Endothelial cell of umbilical vein (primary cell): ENCODE measurements around the gene FAM120A. TPM values are rescaled to one million over a fixed set of nuclear protein-coding genes. Genes with fewer than 3 reads are reported as not detected.

ENCODE experiments used
- BruUV-seq: library from RNA; stranded (reverse); fragments of 400-500 nt; replicated peaks from 2 replicates; lab custom pipeline; 2021; lab: Mats Ljungman, UMichigan
- CTCF ChIA-PET: fragments of 300-600, 350-600 bp; sonication (Branson Sonifier 250); formaldehyde crosslinking; loops from one replicate; lab custom pipeline; 2021; ENCODE audit warnings: antibody characterized with exemption, inconsistent platforms; lab: Charles Lee
- POLR2A ChIA-PET: fragments of 300-600, 350-600 bp; sonication (Branson Sonifier 250); formaldehyde crosslinking; loops from one replicate; lab custom pipeline; 2021; ENCODE audit warnings: antibody characterized with exemption, inconsistent platforms; lab: Charles Lee
- DNase-seq: peaks from one replicate; pipeline ENCODE4 v3.0.0-alpha.2; 2011; ENCODE audit warnings: low read depth, low spot score
- FAIRE-seq: peaks from 2 replicates; lab custom pipeline; 2011; peaks lifted over from hg19 to GRCh38; lab: Jason Lieb, UNC
- H2AFZ ChIP-seq: 2 replicates; pipeline ENCODE4 v1.6.0; 2012; ENCODE audit warnings: low read depth, low read length, control low read depth, inconsistent platforms
- H3K27ac ChIP-seq: 2 replicates; pipeline ENCODE4 v1.5.1; 2011; ENCODE audit warnings: low read depth, mild to moderate bottlenecking, control low read depth, low read length, moderate library complexity; ENCODE audit not compliant: insufficient read depth
- H3K27me3 ChIP-seq, 2 experiments: 2 replicates each; pipeline versions ENCODE4 v1.6.0 to v1.6.1; 2011; ENCODE audit warnings: low read length in 2 of 2, mixed read lengths in 1 of 2; ENCODE audit not compliant: control insufficient read depth in 2 of 2, insufficient read depth in 2 of 2
- H3K36me3 ChIP-seq, 2 experiments: 2 replicates in 1 of 2; 3 replicates in 1 of 2; pipeline ENCODE4 v1.5.1; 2011; ENCODE audit warnings: low read length in 2 of 2, mild to moderate bottlenecking in 1 of 2, moderate library complexity in 1 of 2; ENCODE audit not compliant: control insufficient read depth in 2 of 2, insufficient read depth in 2 of 2; ENCODE audit errors: extremely low read depth in 1 of 2
- H3K4me1 ChIP-seq: 3 replicates; pipeline ENCODE4 v1.5.1; 2011; ENCODE audit warnings: mild to moderate bottlenecking, low read length; ENCODE audit not compliant: control insufficient read depth, insufficient read depth; ENCODE audit errors: extremely low read depth
- H3K4me2 ChIP-seq: 2 replicates; pipeline ENCODE4 v1.6.1; 2011; ENCODE audit warnings: low read length, control low read depth, mixed read lengths; ENCODE audit not compliant: insufficient read depth
- H3K4me3 ChIP-seq, 3 experiments: fragments of 200-600 bp in 1 of 3; sonication (generic), shearing (Covaris generic) in 1 of 3; replicated peaks in 1 of 3; 2 replicates each; pipeline ENCODE4 v1.5.1; 2011 to 2016; ENCODE audit warnings: control low read depth in 3 of 3, low read length in 3 of 3, mild to moderate bottlenecking in 2 of 3, inconsistent platforms in 1 of 3, low read depth in 1 of 3, moderate library complexity in 1 of 3; ENCODE audit not compliant: insufficient read depth in 1 of 3
- H3K79me2 ChIP-seq: 2 replicates; pipeline ENCODE4 v1.6.0; 2012; ENCODE audit warnings: low read length, inconsistent platforms; ENCODE audit not compliant: control insufficient read depth, insufficient read depth
- H3K9ac ChIP-seq: replicated peaks from 2 replicates; pipeline ENCODE3; 2011; ENCODE audit warnings: low read length, control low read depth; ENCODE audit not compliant: insufficient read depth; ENCODE audit errors: extremely low read depth
- H3K9me1 ChIP-seq: replicated peaks from 3 replicates; pipeline ENCODE4 v1.6.0; 2011; ENCODE audit warnings: mild to moderate bottlenecking, low read length; ENCODE audit not compliant: control insufficient read depth, insufficient read depth; ENCODE audit errors: extremely low read depth
- H3K9me3 ChIP-seq: replicated peaks from 2 replicates; pipeline ENCODE4 v1.5.1; 2012; ENCODE audit warnings: low read length, inconsistent platforms; ENCODE audit not compliant: control insufficient read depth, insufficient read depth
- H4K20me1 ChIP-seq: replicated peaks from 2 replicates; pipeline ENCODE3; 2011; ENCODE audit warnings: mild to moderate bottlenecking, low read length; ENCODE audit not compliant: control insufficient read depth, insufficient read depth; ENCODE audit errors: extremely low read depth
- EZH2 ChIP-seq: IDR thresholded peaks from 2 replicates; pipeline ENCODE4 v1.6.1; 2012; ENCODE audit warnings: borderline replicate concordance, low read depth, mild to moderate bottlenecking, moderate library complexity, low read length, inconsistent platforms; ENCODE audit not compliant: severe bottlenecking
- FOS ChIP-seq: IDR thresholded peaks from 2 replicates; pipeline ENCODE4 v1.6.1; 2011; ENCODE audit warnings: mild to moderate bottlenecking, low read length, moderate library complexity, borderline replicate concordance; ENCODE audit not compliant: insufficient read depth
- GATA2 ChIP-seq: IDR thresholded peaks from 2 replicates; pipeline ENCODE4 v1.7.0; 2011; ENCODE audit warnings: low read depth, mild to moderate bottlenecking, moderate library complexity, mixed read lengths, low read length; ENCODE audit not compliant: insufficient read length, insufficient read depth
- JUN ChIP-seq: IDR thresholded peaks from 2 replicates; pipeline ENCODE4 v1.6.1; 2011; ENCODE audit warnings: borderline replicate concordance, low read depth; ENCODE audit not compliant: insufficient read length, insufficient read depth
- MYC ChIP-seq: IDR thresholded peaks from one replicate; pipeline ENCODE4 v1.6.1; 2011; ENCODE audit warnings: mild to moderate bottlenecking, low read depth, low read length
- POLR2A ChIP-seq: IDR thresholded peaks from 2 replicates; pipeline ENCODE4 v1.6.1; 2012; ENCODE audit warnings: low read depth, mild to moderate bottlenecking, control low read depth, low read length
- POLR2AphosphoS5 ChIP-seq: IDR thresholded peaks from 2 replicates; pipeline ENCODE4 v1.6.1; 2012; ENCODE audit warnings: low read depth, mild to moderate bottlenecking, control low read depth, low read length, moderate library complexity; ENCODE audit not compliant: insufficient read depth
- dilution Hi-C: fragments of 300-500 bp; cut with MboI; formaldehyde crosslinking; loops from one replicate; pipeline ENCODE4 v1.15.0; 2019; ENCODE audit warnings: low sequenced_read_pairs; ENCODE audit not compliant: extremely low pct_ligation_motif_present
- intact Hi-C: fragments of 100-400 bp; cut with micrococcal nuclease; formaldehyde crosslinking; loops from one replicate; pipeline ENCODE4 v1.10.0; 2022
- polyA plus RNA-seq, 4 experiments: library from polyadenylated mRNA; depleted of rRNA in 3 of 4; stranded (reverse) in 3 of 4; unstranded in 1 of 4; fragments of >200 nt; gene quantifications; 2 replicates each; pipeline versions ENCODE4 v1.2.1 to v1.2.3, GENCODE V29; 2011 to 2012; ENCODE audit warnings: missing spikeins in 1 of 4
- total RNA-seq: library from RNA; stranded (reverse); gene quantifications from 2 replicates; pipeline ENCODE4 v1.2.3, GENCODE V29; 2021
- TF ChIP-seq, protein P1 (sequence below): IDR thresholded peaks from 2 replicates; pipeline ENCODE4 v1.6.1; 2011; ENCODE audit not compliant: insufficient read depth, insufficient read length
- TF ChIP-seq, protein P2 (sequence below), 2 donors: IDR thresholded peaks; 1 replicate in 1 of 2; 2 replicates in 1 of 2; pipeline ENCODE4 v1.5.1; 2011; ENCODE audit warnings: low read length in 2 of 2, mild to moderate bottlenecking in 2 of 2, moderate library complexity in 2 of 2, control low read depth in 1 of 2, inconsistent platforms in 1 of 2, low read depth in 1 of 2; ENCODE audit not compliant: insufficient read depth in 1 of 2; ENCODE audit errors: extremely low read depth in 1 of 2

Gene FAM120A
- total and polyA plus RNA-seq, 2 donors (not counting 3 experiments of a cell fraction or from before 2014, with no cell fraction given): 66.8 to 126 TPM

DNA sequence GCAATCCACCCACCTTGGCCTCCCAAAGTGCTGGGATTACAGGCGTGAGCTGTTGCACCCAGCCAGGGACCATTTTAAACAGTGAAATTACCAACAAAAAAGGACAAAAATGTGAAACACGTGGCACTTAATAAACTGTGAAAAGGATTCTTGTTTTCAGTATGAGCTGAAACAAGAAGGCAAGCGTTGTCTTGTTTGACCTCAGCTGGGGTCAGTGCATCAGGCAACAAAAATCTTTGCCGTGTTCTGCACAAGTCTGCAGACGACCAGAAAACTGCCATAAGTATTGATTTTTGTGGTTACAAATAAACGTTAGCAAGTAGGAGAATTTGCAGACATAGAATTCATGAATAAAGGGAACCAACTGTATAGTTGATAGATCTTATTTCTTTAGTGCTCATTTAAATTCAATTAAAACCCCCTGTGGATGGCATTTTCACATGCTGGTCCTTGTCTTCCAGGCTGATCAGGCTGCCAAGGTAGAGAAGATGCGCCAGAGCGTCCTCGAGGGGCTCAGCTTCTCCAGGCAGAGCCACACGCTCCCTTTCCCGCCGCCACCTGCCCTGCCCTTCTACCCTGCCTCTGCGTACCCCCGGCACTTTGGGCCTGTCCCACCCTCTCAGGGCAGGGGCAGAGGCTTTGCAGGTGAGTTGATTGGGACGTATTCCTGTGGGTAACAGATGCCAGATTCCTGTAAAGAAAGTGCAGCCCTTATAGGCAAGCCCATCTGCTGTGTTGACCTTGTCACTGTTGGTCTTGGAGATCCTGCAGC, 106.1 kb downstream of the FAM120A start:
- intact Hi-C loops (no loop called here), dilution Hi-C loops (no loop called here)
- no peak overlapping the region for H3K9ac ChIP-seq
- no peaks in the 10 kb centered on the region for H3K4me1 ChIP-seq
- H3K4me3 ChIP-seq: no peak overlapping the region
- no peaks in the 10 kb centered on the region for H3K27me3 ChIP-seq
- no peaks in the 10 kb centered on the region for H3K9me1 ChIP-seq
- H3K9me3 ChIP-seq: no peaks in the 10 kb centered on the region
- ChIA-PET CTCF (interaction anchor here (2.8 kb wide), 1 partner anchor 9 kb away, joined by 22 read pairs; no protein-coding TSS in a partner anchor), POLR2A (no interaction called here)
- TF ChIP-seq MYC: no peak
- no peak for TF ChIP-seq POLR2AphosphoS5
- TF ChIP-seq, protein P1, sequence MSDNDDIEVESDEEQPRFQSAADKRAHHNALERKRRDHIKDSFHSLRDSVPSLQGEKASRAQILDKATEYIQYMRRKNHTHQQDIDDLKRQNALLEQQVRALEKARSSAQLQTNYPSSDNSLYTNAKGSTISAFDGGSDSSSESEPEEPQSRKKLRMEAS: no peak
- TF ChIP-seq, protein P2, sequence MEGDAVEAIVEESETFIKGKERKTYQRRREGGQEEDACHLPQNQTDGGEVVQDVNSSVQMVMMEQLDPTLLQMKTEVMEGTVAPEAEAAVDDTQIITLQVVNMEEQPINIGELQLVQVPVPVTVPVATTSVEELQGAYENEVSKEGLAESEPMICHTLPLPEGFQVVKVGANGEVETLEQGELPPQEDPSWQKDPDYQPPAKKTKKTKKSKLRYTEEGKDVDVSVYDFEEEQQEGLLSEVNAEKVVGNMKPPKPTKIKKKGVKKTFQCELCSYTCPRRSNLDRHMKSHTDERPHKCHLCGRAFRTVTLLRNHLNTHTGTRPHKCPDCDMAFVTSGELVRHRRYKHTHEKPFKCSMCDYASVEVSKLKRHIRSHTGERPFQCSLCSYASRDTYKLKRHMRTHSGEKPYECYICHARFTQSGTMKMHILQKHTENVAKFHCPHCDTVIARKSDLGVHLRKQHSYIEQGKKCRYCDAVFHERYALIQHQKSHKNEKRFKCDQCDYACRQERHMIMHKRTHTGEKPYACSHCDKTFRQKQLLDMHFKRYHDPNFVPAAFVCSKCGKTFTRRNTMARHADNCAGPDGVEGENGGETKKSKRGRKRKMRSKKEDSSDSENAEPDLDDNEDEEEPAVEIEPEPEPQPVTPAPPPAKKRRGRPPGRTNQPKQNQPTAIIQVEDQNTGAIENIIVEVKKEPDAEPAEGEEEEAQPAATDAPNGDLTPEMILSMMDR (IDR thresholded peaks at IDR 0.05; ENCODE audit: extremely low read depth in 1 of 2, insufficient read depth in 1 of 2, low read depth in 1 of 2, low read length in 2 of 2): no peak
- no peak for TF ChIP-seq JUN
- TF ChIP-seq EZH2: no peak
- no peak for TF ChIP-seq POLR2A
- no peak for TF ChIP-seq GATA2
- no peak for TF ChIP-seq FOS
- FAIRE-seq (no peak), DNase-seq (no peak)
- no peak overlapping the region for H2AFZ ChIP-seq
- BruUV-seq: no TSS peak
- no peak overlapping the region for H3K4me2 ChIP-seq
- H3K27ac ChIP-seq: no peak overlapping the region
- no peaks in the 10 kb centered on the region for H4K20me1 ChIP-seq
- peaks cover 33 to 37% of the 10 kb centered on the region in 2 experiments for H3K36me3 ChIP-seq
- no peaks in the 10 kb centered on the region for H3K79me2 ChIP-seq
